ENCODE measurements around the gene P2RY12. TPM values are rescaled to one million over a fixed set of nuclear protein-coding genes. Genes with fewer than 3 reads are reported as not detected.

Gene P2RY12
- total and polyA plus RNA-seq, 9 of the 15 experiments (the other 6 are each of a cell fraction or from before 2014, with no cell fraction given), result not detected

- Histone ChIP-seq H2AFZ (ENCODE audit: low read depth, low read length) (no peak overlapping the region; the same call in 1 of the 2 replicates), H3K9me3 (replicated peaks; ENCODE audit: control insufficient read depth, insufficient read depth, low read depth, low read length) (no peaks in the 10 kb centered on the region), H3K4me2 (ENCODE audit: insufficient read depth, low read length) (no peak overlapping the region), H3K27me3 (ENCODE audit: control insufficient read depth in 2 of 2, insufficient read depth in 2 of 2, low read length in 2 of 2) (0 out of 5 replicates have a peak, but pooled peaks cover 0 to 5% of the 10 kb centered on the region in 2 experiments), H3K4me1 (replicated peaks in 1 of 2; ENCODE audit: control insufficient read depth in 2 of 2, insufficient read depth in 2 of 2, low read length in 2 of 2) (no peaks in the 10 kb centered on the region; a peak in 2 of 5 replicates), H3K27ac (ENCODE audit: extremely low read depth, low read depth, low read length) (no peak overlapping the region), H3K36me3 (ENCODE audit: control insufficient read depth, insufficient read depth, low read length) (no peaks in the 10 kb centered on the region), H3K4me3 (no peak overlapping the region), H3K79me2 (ENCODE audit: control insufficient read depth, insufficient read depth, low read length) (no peaks in the 10 kb centered on the region), H3K9ac (ENCODE audit: insufficient read depth in 1 of 2, low read depth in 2 of 2, low read length in 2 of 2) (no peak overlapping the region), H4K20me1 (replicated peaks; ENCODE audit: control insufficient read depth, insufficient read depth, low read length) (no peaks in the 10 kb centered on the region), H3K9me1 (ENCODE audit: control insufficient read depth, insufficient read depth, low read length) (no peaks in the 10 kb centered on the region)
- in situ Hi-C loops (cut with MboI), result loop anchor here (10.0 kb wide), 1 partner anchor 482 kb away; no protein-coding TSS in a partner anchor
- no peak for DNase-seq (ENCODE audit: extremely low read depth in 1 of 4, low spot score in 3 of 4)
- ChIA-PET POLR2A (interaction anchor here (1.0 kb wide), 1 partner anchor 406 kb away, joined by 3 read pairs; no protein-coding TSS in a partner anchor), CTCF (ENCODE audit: low intra/inter-chr PET ratio) (no interaction called here)
- no peak for FAIRE-seq
- no TSS peak for BruUV-seq (replicated peaks)
- WGBS (ENCODE audit: insufficient coverage, low coverage, missing lambda C conversion rate), result 13% methylated on average over 7 of the region's 7 CpGs
- intact Hi-C loops (cut with micrococcal nuclease), result no loop called here
- TF ChIP-seq ZNF316 (IDR thresholded peaks at IDR 0.05), result peak; percentile 71
- TF ChIP-seq HDAC2 (IDR thresholded peaks at IDR 0.05), result no peak
- no peak for TF ChIP-seq MAFG (tag; conservative IDR thresholded peaks at IDR 0.05)
- TF ChIP-seq RBM25 (IDR thresholded peaks at IDR 0.05; ENCODE audit: low read depth, low read length, severe bottlenecking), result no peak
- no peak for ATAC-seq
These were observed 48.2 kb upstream of the P2RY12 start for GRCh38 chr3:151432616-151433372.

- FAIRE-seq (peak; percentile 15), ATAC-seq (peak; percentile 68; the same call in 2 of the 3 replicates), DNase-seq (ENCODE audit: extremely low read depth in 1 of 4, low spot score in 3 of 4) (peak in 2 of 4 experiments; percentile 11 to 28)
- ChIA-PET POLR2A (interaction anchor here (1.0 kb wide), 1 partner anchor 407 kb away, joined by 3 read pairs; no protein-coding TSS in a partner anchor), CTCF (ENCODE audit: low intra/inter-chr PET ratio) (no interaction called here)
- no peak overlapping the region for H3K9ac ChIP-seq (ENCODE audit: insufficient read depth in 1 of 2, low read depth in 2 of 2, low read length in 2 of 2)
- no peaks in the 10 kb centered on the region for H3K9me3 ChIP-seq (replicated peaks; ENCODE audit: control insufficient read depth, insufficient read depth, low read depth, low read length)
- intact Hi-C loops (cut with micrococcal nuclease) (no loop called here), in situ Hi-C loops (cut with MboI) (loop anchor here (10.0 kb wide), 1 partner anchor 483 kb away; no protein-coding TSS in a partner anchor)
- no peak overlapping the region for H2AFZ ChIP-seq (ENCODE audit: low read depth, low read length)
- no peaks in the 10 kb centered on the region for H3K79me2 ChIP-seq (ENCODE audit: control insufficient read depth, insufficient read depth, low read length)
- 5% methylated on average over 3 of the region's 3 CpGs for WGBS (ENCODE audit: insufficient coverage, low coverage, missing lambda C conversion rate)
- 0 out of 5 replicates have a peak, but pooled peaks cover 0 to 5% of the 10 kb centered on the region in 2 experiments for H3K27me3 ChIP-seq (ENCODE audit: control insufficient read depth in 2 of 2, insufficient read depth in 2 of 2, low read length in 2 of 2)
- no peaks in the 10 kb centered on the region for H4K20me1 ChIP-seq (replicated peaks; ENCODE audit: control insufficient read depth, insufficient read depth, low read length)
- TF ChIP-seq ZNF79 (CRISPR knock-in tag; IDR thresholded peaks at IDR 0.05; ENCODE audit: low read depth) (no peak), CTBP1 (IDR thresholded peaks at IDR 0.05; ENCODE audit: borderline replicate concordance) (no peak), FOXA3 (CRISPR knock-in tag; conservative IDR thresholded peaks at IDR 0.05 in 1 of 2, IDR thresholded peaks at IDR 0.05 in 1 of 2) (peak in 1 of 2 experiments; percentile 85; a peak in 1 of 4 replicates), HINFP (tag; conservative IDR thresholded peaks at IDR 0.05; ENCODE audit: low read depth) (no peak), TEAD4 (IDR thresholded peaks at IDR 0.05; ENCODE audit: low read length) (peak; percentile 36; the same call in 1 of the 2 replicates), TEAD4 (CRISPR knock-in tag; IDR thresholded peaks at IDR 0.05; ENCODE audit: borderline replicate concordance) (no peak)
- TF ChIP-seq, protein P1, sequence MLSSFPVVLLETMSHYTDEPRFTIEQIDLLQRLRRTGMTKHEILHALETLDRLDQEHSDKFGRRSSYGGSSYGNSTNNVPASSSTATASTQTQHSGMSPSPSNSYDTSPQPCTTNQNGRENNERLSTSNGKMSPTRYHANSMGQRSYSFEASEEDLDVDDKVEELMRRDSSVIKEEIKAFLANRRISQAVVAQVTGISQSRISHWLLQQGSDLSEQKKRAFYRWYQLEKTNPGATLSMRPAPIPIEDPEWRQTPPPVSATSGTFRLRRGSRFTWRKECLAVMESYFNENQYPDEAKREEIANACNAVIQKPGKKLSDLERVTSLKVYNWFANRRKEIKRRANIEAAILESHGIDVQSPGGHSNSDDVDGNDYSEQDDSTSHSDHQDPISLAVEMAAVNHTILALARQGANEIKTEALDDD (IDR thresholded peaks at IDR 0.05), result 0 out of 2 replicates have a peak, but pooled peaks have one; percentile 36
- no peaks in the 10 kb centered on the region; a peak in 2 of 5 replicates for H3K4me1 ChIP-seq (replicated peaks in 1 of 2; ENCODE audit: control insufficient read depth in 2 of 2, insufficient read depth in 2 of 2, low read length in 2 of 2)
- no TSS peak for BruUV-seq (replicated peaks)
- H3K9me1 ChIP-seq (ENCODE audit: control insufficient read depth, insufficient read depth, low read length), result no peaks in the 10 kb centered on the region
- no peaks in the 10 kb centered on the region for H3K36me3 ChIP-seq (ENCODE audit: control insufficient read depth, insufficient read depth, low read length)
- no peak overlapping the region for H3K4me2 ChIP-seq (ENCODE audit: insufficient read depth, low read length)
- H3K27ac ChIP-seq (ENCODE audit: extremely low read depth, low read depth, low read length), result no peak overlapping the region
- no peak overlapping the region for H3K4me3 ChIP-seq
These were observed 47.4 kb upstream of the P2RY12 start for GRCh38 chr3:151431940-151432339.

All from K562 (cell line).